Nucleus accumbens (tissue), 56 donors: ENCODE results near the gene PLCB4.

ENCODE experiments used
- DNase-seq, 56 donors: peaks; one replicate each; lab custom pipeline; 2025; lab: John Stamatoyannopoulos, UW

PLCB4 gene

DNA sequence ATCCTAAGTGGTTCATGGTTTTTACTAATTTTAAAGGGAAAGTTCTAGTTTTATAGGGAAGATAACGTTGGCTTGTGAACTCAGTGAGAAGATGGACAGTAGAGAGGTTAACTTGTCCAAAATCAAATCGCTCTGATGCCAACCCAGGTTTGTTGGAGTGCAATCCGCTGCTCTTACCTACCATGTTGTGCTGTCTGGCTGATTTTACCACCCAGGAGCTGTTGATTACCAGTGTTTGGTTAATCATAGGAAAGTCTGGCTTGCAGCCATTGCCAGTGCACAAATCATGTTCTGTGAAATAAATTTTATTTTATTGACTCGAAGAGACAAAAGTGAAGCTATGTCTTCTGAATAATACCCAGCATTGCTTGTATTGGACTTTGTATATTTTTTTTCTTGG is 92.4 kb downstream of the PLCB4 start:
- DNase-seq = no peak

DNA sequence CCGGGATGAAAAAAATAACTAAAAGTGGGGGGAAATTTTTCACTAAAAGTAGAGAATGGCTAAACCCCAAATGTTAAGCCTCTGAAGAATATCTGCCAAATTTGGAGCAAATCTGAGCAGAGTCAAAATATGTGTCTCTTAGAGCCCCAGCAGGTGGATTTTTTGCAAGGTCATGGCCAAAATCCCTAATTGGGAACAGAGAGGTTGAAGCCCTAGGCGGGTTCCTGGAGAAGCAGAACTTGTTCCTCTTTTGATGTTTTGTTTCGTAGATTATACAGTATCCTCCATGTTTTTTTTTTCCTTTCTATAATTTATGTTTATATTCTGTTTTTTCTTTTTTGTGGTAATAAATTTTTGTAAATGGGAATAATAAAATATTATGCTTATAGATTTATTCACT is 94.4 kb downstream of the PLCB4 start:
- DNase-seq = no peak

GRCh38 chr20:9163995-9164394 is 95.1 kb downstream of the PLCB4 start:
- DNase-seq = no peak

- no peak for DNase-seq
Measured at GRCh38 chr20:9165261-9165660, 96.4 kb downstream of the PLCB4 start.

DNA sequence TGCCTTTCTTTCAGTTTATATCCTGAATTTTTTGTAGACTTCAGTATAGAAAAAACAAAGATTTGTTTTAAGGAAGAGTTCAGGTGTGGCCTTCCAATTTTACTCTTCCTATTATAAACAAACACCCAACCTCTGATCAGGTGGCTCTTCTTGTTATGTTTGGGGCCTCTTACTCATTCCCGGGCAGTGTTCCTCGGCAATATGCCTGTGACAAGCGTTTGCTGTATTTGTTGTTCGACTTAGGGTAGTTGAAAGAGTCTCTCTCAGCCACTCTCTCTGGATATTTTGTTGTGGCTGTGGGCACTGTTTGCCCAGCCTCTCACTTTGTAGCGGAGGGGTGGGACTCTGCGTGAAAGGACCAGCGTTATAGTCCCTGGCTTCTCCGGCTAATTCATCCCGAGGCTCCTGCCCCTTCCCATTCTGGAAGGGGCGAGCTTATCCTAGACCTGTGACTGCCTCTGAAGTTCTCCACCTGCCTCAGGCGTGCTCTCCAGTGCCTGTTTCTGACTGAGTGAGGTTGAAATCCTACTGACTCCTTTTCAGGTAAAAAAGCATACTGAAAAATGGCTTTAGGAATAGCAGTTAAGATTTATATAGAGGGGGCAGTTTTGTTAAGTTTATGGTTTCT is 97.4 kb downstream of the PLCB4 start:
- DNase-seq = no peak

GRCh38 chr20:9169409-9169808 is 100.5 kb downstream of the PLCB4 start:
- DNase-seq = no peak

- DNase-seq = no peak
Measured at GRCh38 chr20:9172851-9173250, 104.0 kb downstream of the PLCB4 start.

GRCh38 chr20:9177278-9177677 is 108.4 kb downstream of the PLCB4 start:
- no peak for DNase-seq

DNA sequence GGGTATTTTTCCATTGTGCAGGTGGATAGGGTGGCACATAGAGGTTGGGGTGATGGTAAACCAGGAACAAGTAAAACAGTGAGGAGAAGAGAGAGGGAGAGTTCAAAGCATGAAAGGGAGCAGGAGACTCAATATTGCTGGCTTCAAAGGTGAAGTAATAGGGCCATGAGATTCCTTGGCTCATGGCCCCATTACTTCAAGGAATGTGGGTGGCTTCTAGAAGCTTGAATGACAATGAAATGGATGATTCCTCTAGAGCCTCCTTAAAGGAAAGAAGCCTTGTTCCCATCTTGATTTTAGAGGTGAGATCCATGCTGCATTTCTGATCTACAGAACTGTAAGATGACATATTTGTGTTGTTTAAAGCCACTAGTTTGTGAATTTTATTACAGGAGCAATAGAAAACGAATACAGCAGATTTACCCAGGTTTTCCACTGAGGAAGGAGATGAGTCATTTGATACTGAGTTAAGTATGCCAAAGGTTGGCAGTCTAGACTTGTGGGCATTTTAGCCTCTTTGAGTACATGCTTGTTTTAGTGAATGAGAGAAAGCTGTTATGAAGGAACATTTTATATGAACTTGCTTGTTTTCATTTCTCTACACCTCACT is 110.4 kb downstream of the PLCB4 start:
- no peak for DNase-seq

GRCh38 chr20:9179867-9180266 is 111.0 kb downstream of the PLCB4 start:
- DNase-seq = no peak

DNA sequence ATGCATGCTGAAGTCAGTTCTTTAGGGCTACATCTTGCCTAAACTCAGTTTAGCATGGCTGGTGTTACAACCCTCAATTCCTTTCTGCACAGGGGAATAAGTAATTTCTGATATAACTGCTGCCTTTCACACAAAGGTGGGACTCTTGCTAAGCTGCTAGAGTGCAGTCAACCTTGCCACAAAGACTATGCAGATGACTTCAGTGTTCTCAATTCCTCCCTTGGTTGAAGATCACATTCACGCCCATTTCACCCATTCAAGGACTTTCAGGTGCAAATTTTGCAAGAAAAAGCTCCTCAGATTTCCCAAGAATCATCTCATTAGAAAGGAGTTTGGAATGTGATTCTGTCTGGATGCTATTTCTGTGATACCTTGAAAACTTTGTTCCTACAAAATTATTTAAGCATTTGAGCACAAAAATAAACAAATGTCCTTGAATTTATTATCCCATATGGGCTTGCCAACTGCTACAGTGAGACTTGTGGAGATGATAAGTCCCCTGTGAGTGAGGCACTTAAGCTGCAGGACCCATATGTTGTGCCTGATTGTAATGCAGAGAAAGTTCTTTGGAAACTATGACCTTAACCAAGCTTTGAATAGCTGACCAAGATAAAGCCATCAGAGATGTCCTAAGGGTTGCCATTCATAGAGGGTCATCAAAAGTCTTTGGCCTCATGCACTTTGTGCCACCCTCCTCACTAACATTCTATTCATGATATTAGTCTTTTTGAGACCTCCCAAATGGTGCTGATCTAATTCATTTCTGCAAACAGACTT is 111.8 kb downstream of the PLCB4 start:
- no peak for DNase-seq

DNA sequence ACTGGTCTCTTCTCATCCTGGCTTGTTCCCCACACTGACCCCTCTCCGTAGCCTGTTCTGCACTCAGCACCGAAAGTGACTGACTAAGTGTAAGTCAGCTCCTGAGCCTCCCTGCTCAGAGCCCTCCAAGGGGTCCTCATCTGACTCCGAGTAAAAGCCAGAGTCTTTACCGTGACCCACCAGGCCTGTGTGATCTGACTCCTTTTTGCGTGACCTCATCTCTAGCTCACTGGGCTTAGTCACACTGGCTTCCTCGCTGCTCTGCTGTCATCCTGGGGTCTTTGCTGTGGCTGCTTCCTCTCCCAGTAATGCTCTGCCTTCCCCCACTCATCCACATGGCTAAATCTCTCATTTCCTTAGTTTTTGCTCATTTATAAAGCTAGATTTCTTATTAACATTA is 116.6 kb downstream of the PLCB4 start:
- no peak for DNase-seq

GRCh38 chr20:9186396-9186795 is 117.5 kb downstream of the PLCB4 start:
- no peak for DNase-seq

DNA sequence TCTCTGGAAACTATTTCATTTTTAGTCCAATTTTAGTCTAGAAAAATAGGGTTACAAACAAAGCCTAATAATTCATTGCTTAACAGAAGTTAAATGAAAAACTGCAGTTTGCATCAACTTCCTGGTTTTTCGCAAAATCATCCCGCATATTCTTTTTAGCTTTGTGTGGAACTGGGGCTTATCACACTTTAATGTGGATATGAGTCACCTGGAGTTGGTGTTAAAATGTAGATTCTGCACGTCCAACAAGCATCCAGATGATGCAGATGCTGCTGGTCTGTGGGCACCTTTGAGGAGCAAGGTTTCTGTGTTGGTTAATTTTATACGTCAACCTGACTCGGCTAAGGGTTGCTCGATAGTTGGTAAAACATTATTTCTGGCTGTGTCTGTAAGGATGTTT is 126.1 kb downstream of the PLCB4 start:
- no peak for DNase-seq

DNA sequence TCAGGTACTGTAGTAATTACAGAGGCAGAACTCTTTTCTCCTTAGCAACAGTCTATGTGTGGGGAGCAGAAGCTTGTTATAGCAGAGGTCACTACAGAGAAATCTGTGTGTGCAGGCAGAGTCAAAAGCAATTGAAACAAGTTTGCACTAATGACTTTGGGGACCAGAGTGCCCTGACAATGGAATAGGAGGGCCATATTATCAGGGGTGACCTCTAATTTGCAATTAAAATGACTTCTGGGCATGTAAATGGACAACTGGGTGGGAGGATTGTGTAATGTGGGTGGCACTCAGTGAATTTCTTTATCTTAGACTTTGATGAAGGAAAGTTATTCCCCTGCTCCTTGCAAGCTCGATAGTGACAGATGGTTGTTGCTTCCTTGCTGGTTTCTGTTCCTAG is 127.2 kb downstream of the PLCB4 start:
- no peak for DNase-seq

DNA sequence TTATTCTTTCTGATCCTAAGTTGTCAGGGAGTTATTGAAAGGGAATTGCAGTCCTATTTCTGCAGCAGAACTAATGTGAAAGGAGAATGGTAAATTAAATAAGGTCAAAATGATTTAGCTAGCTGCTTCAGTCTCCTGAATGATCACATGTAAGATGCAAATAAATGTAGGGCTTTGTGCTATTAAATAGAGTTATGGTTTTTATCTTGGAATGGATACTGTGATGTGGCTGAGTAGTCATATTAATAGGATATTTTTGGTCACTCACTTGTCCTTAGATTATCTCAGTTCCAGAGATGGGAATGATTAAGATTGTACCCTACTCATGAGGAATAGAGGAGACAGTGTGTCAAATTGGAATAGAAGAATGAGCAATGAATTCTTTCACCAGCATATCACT is 129.6 kb downstream of the PLCB4 start:
- no peak for DNase-seq

DNA sequence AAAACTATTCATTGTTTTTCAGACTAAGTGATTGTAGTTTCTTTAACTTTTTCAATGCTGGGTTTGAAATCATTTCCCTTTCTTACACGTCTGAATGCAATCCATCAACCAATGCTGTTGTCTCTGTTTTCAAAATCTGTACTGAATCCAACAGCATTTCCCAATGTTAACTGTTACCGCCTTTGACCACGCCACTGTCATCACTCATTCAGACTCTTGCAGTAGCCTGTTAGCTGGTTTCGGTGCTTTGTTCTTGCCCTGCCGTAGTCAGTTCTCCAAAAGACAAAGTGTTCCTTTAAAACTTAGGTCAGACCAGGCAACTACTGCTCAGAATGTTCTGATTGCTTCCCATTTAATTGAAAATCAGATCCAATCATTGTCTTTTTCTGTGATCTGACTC is 131.3 kb downstream of the PLCB4 start:
- no peak for DNase-seq

- no peak for DNase-seq
Measured at GRCh38 chr20:9200620-9201019, 131.7 kb downstream of the PLCB4 start.

GRCh38 chr20:9202420-9203080 is 133.7 kb downstream of the PLCB4 start:
- DNase-seq = no peak

DNA sequence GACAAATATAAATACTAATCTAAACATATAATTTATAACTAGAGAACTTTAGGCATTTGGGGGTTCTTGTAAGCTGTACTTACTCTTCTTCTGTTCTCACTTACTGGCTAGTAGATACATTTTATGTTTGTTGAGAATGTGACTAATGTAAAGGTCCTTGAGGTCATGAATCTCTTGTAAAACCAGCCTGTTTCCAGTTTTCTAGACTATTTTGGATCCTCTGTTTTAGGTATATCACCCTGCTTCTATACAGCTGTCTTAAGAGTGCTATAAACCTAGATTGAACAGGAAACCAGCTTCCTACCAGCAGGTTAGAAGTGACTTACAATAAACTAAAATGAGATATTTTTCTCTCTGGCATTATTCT is 134.2 kb downstream of the PLCB4 start:
- no peak for DNase-seq

GRCh38 chr20:9204979-9205378 is 136.1 kb downstream of the PLCB4 start:
- no peak for DNase-seq

DNA sequence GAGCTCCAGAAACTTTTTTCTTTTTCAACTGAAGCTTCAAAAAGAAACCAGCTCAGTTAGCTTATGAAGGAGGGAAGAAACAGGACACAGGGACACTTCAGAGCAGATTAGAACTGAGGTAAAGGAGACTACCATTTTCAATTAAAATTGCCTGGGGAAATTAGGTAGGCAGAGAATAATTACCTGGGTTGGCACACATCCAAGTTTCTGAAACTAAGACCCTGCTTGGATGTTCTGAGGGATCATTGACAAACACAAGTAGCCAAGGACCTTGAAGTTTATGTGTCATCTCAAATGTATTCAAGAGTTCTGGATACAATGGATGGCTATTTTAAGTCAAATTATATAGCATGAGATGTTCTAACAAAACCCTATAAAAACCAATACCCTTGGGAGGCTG is 137.6 kb downstream of the PLCB4 start:
- DNase-seq = no peak
